ENCODE data around the gene PKIB. TPM values are rescaled to one million over a fixed set of nuclear protein-coding genes. Genes with fewer than 3 reads are reported as not detected.

The PKIB gene
- total and polyA plus RNA-seq, 2 donors (not counting 3 experiments of a cell fraction or from before 2014, with no cell fraction given) = not detected

GRCh38 chr6:122751326-122751725 lies 141.1 kb downstream of the PKIB start:
- Histone ChIP-seq H3K27ac (ENCODE audit: insufficient read depth, low read depth, low read length) (no peak overlapping the region), H3K9me3 (replicated peaks; ENCODE audit: control insufficient read depth, insufficient read depth, low read length) (no peaks in the 10 kb centered on the region), H3K36me3 (ENCODE audit: control insufficient read depth in 2 of 2, extremely low read depth in 1 of 2, insufficient read depth in 2 of 2, low read length in 2 of 2) (no peaks in the 10 kb centered on the region), H3K79me2 (ENCODE audit: control insufficient read depth, insufficient read depth, low read length) (no peaks in the 10 kb centered on the region), H3K9me1 (replicated peaks; ENCODE audit: control insufficient read depth, extremely low read depth, insufficient read depth, low read length) (no peaks in the 10 kb centered on the region), H3K4me2 (ENCODE audit: insufficient read depth, low read length) (no peak overlapping the region), H3K27me3 (ENCODE audit: control insufficient read depth in 2 of 2, insufficient read depth in 2 of 2, low read length in 2 of 2) (peaks cover 0 to 3% of the 10 kb centered on the region in 2 experiments), H2AFZ (ENCODE audit: low read depth, low read length) (no peak overlapping the region), H3K4me3 (replicated peaks in 1 of 3; ENCODE audit: insufficient read depth in 1 of 3, low read depth in 1 of 3, low read length in 3 of 3) (no peak overlapping the region), H4K20me1 (replicated peaks; ENCODE audit: control insufficient read depth, extremely low read depth, insufficient read depth, low read length) (no peaks in the 10 kb centered on the region), H3K9ac (replicated peaks; ENCODE audit: extremely low read depth, insufficient read depth, low read length) (no peak overlapping the region), H3K4me1 (ENCODE audit: control insufficient read depth, extremely low read depth, insufficient read depth, low read length) (no peaks in the 10 kb centered on the region)
- ChIA-PET CTCF (interaction anchor here (0.9 kb wide), 1 partner anchor 20 kb away, joined by 3 read pairs; no protein-coding TSS in a partner anchor), POLR2A (no interaction called here)
- intact Hi-C loops (cut with micrococcal nuclease) = no loop called here
- no peak for FAIRE-seq
- BruUV-seq (replicated peaks) = no TSS peak
- dilution Hi-C loops (cut with MboI; ENCODE audit: extremely low pct_ligation_motif_present, low sequenced_read_pairs) = no loop called here
- no peak for DNase-seq (ENCODE audit: low read depth, low spot score)
- no peak for TF ChIP-seq MAX (IDR thresholded peaks at IDR 0.05; ENCODE audit: insufficient read depth, insufficient read length)

GRCh38 chr6:122752459-122752858 lies 142.3 kb downstream of the PKIB start:
- DNase-seq (ENCODE audit: low read depth, low spot score) = no peak
- CTCF ChIA-PET = no interaction called here
- intact Hi-C loops (cut with micrococcal nuclease) (no loop called here), dilution Hi-C loops (cut with MboI; ENCODE audit: extremely low pct_ligation_motif_present, low sequenced_read_pairs) (no loop called here)
- no peaks in the 10 kb centered on the region for H3K9me3 ChIP-seq (replicated peaks; ENCODE audit: control insufficient read depth, insufficient read depth, low read length)
- peaks cover 0 to 3% of the 10 kb centered on the region in 2 experiments for H3K27me3 ChIP-seq (ENCODE audit: control insufficient read depth in 2 of 2, insufficient read depth in 2 of 2, low read length in 2 of 2)
- H3K9me1 ChIP-seq (replicated peaks; ENCODE audit: control insufficient read depth, extremely low read depth, insufficient read depth, low read length) = no peaks in the 10 kb centered on the region
- TF ChIP-seq EZH2 (IDR thresholded peaks at IDR 0.05; ENCODE audit: borderline replicate concordance, low read depth, low read length, severe bottlenecking) (no peak), JUN (IDR thresholded peaks at IDR 0.05; ENCODE audit: borderline replicate concordance, insufficient read depth, insufficient read length, low read depth) (no peak), POLR2AphosphoS5 (IDR thresholded peaks at IDR 0.05; ENCODE audit: insufficient read depth, low read depth, low read length) (no peak), POLR2A (IDR thresholded peaks at IDR 0.05; ENCODE audit: low read depth, low read length) (no peak), FOS (IDR thresholded peaks at IDR 0.05; ENCODE audit: borderline replicate concordance, insufficient read depth, low read length) (no peak), GATA2 (IDR thresholded peaks at IDR 0.05; ENCODE audit: insufficient read depth, insufficient read length, low read depth, low read length) (no peak), MYC (IDR thresholded peaks at IDR 0.05; ENCODE audit: low read depth, low read length) (no peak), MAX (IDR thresholded peaks at IDR 0.05; ENCODE audit: insufficient read depth, insufficient read length) (no peak), CTCF (IDR thresholded peaks at IDR 0.05; ENCODE audit: extremely low read depth in 1 of 2, insufficient read depth in 1 of 2, low read depth in 1 of 2, low read length in 2 of 2) (no peak)
- POLR2A ChIA-PET = no interaction called here
- H3K4me1 ChIP-seq (ENCODE audit: control insufficient read depth, extremely low read depth, insufficient read depth, low read length) = no peaks in the 10 kb centered on the region
- no peaks in the 10 kb centered on the region for H4K20me1 ChIP-seq (replicated peaks; ENCODE audit: control insufficient read depth, extremely low read depth, insufficient read depth, low read length)
- no peak overlapping the region for H3K27ac ChIP-seq (ENCODE audit: insufficient read depth, low read depth, low read length)
- no peak overlapping the region for H3K4me3 ChIP-seq (replicated peaks in 1 of 3; ENCODE audit: insufficient read depth in 1 of 3, low read depth in 1 of 3, low read length in 3 of 3)
- no peaks in the 10 kb centered on the region for H3K79me2 ChIP-seq (ENCODE audit: control insufficient read depth, insufficient read depth, low read length)
- no peaks in the 10 kb centered on the region for H3K36me3 ChIP-seq (ENCODE audit: control insufficient read depth in 2 of 2, extremely low read depth in 1 of 2, insufficient read depth in 2 of 2, low read length in 2 of 2)
- BruUV-seq (replicated peaks) = no TSS peak
- H3K4me2 ChIP-seq (ENCODE audit: insufficient read depth, low read length) = no peak overlapping the region
- FAIRE-seq = no peak
- no peak overlapping the region for H3K9ac ChIP-seq (replicated peaks; ENCODE audit: extremely low read depth, insufficient read depth, low read length)
- H2AFZ ChIP-seq (ENCODE audit: low read depth, low read length) = no peak overlapping the region

All from endothelial cell of umbilical vein (primary cell).